Activated naive CD4-positive, alpha-beta T cell (primary cell): ENCODE measurements around the gene SIN3A.

ENCODE experiments used
- DNase-seq, 4 experiments: peaks; one replicate each; lab custom pipeline; 2025; lab: John Stamatoyannopoulos, UW

SIN3A gene

DNA sequence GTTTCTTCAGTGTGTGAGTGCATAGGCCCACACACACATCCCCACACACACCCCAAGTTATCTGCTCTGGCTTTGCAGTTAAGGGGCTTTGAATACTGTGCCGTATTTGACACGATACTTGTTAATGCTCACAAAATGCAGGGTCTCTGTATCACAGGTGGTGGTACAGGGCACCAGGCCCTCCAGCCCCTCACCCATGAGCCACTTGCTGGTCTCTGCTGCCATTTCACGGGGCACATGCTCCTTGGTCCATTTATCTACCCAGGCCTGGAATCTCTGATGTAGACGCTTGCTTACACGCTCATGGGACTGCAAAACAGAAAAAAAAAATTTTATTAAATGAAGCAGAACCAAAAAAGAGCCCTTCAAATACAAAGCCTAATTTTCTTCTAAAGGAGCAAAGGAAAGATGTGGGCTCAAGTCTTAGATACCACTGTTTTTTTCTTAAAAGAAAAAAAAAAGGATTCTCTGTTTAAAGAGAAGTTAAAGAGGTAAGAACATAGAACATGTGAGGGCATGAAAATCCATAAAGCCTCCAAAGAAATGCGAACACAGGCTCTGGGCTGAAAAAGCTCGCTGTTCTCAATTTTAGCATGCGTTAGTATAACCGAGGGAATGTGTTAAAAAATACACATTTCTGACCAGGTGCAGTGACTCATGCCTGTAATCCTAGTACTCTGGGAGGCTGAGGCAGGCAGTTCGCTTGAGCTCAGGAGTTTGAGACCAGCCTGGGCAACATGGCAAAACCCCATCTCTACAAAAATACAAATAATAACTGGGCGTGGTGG, 79.4 kb downstream of the SIN3A start:
- DNase-seq = no peak

DNA sequence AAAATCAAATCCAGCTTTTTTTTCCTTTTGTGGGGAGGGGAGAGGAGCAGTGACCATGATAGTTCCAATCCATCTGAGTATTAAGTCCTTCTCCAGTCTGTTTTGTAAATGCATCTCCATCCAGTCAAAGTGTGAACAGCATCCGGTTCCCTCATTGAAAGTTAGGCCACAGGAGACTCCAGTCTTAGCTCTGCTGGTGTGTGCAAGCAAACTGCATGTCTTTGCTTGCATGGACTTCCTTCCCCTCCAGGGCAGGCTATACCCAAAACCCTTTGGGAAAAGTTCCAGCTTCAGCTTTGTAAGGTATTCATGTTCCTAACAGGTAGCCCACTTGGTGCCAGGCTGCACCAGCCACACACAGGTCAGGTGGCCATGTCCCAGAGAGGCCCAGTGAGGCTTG, 80.0 kb downstream of the SIN3A start:
- no peak for DNase-seq

DNA sequence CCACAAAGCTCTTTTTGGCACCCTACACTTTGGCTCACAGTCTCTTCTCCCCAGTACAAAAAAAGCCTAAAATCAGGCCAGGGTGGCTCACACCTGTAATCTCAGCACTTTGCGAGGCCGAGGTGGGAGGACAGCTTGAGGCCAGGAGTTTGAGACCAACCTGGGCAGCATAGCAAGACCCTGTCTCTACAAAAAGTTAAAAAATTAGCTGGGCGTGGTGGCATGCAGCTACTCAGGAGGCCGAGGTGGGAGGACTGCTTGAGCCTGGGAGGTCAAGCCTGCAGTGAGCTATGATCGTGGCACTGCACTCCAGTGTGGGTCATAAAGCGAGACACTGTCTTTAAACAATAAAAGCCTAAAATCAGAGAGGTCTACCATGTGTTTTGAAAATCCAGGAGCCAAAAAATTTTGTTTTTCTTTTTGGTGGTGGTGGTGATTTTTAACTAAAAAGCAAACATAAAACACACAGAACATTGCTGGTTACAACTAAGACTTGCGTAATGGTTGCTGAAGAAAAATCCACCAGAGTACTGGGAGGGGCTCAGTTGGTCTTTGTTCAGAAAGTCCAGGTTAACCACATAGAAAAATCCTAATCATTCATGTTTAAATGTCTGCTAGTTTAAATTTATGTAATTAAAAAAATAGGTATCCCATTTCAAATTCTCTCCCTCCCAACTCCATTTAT, 81.5 kb downstream of the SIN3A start:
- DNase-seq = no peak

DNA sequence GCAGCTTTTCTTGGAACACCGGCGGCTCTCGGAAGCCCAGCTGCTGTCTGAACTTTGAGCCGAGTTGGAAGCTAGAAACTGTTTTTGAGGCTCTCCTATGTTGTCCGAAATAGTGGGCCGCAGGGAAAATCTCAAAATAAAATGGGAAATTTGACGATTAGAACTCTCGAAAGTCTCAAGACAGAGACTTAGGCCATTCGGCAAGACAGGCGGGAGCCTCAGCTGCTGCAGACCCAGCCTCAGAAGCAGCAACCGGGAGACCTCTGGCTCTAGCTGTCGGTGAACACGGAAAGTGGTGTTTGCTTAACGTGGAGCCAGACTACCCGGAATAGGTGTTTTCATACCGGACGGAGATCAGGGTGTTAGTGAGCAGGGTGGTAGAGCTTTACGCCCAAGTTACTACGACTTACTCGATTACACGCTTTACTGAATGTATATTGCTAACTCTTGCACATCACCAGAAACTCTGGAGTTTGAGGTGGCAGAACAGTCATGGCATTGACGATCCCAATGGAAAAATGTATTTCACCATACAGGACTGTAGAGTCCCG, 82.7 kb downstream of the SIN3A start:
- no peak for DNase-seq

DNA sequence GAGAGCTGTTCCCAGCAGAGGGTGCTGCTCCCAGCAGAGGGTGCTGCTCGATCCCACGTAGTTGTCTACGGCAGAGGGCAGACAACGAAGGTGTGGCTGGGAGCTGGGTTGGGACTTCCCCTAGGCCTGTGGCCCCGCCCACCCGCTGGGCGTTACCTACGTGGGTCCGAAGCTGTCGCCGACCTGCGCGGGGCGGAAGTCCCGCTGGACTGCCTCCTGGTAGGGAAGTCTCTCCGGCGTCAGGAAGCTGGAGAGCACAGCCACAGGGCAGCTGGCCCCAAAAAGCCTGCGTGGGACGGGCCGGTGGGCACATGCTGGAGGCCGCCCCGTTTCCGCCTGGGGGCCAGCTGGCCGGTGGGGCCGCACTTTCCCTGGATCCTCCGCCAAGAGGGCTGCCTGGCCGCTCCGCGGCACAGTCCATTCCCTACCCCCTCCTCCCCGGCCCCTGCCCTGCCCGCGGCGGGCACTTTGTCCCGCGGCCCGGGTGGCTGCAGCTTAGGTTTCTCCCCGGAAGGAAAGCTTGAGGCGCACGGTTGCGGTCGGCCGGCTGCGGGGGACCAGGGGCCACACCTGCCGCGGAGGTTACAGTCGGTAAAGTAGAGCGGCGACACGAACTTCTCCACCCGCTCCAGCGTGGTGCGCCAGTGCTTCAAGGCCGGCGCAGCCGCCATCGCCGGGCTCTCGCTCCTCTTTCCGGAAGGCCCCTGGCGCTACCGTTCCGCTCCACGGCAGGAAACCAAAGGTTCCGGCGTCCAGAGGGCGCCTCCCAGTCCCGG, 83.4 kb downstream of the SIN3A start, which contains the start of gene MAN2C1:
MAN2C1 (minus strand) TSS at position 695 of the 776 bp plus-strand sequence; CDS start at position 671, 24 bp downstream.
- DNase-seq = peak; percentile 63 to 82 (median 76)

DNA sequence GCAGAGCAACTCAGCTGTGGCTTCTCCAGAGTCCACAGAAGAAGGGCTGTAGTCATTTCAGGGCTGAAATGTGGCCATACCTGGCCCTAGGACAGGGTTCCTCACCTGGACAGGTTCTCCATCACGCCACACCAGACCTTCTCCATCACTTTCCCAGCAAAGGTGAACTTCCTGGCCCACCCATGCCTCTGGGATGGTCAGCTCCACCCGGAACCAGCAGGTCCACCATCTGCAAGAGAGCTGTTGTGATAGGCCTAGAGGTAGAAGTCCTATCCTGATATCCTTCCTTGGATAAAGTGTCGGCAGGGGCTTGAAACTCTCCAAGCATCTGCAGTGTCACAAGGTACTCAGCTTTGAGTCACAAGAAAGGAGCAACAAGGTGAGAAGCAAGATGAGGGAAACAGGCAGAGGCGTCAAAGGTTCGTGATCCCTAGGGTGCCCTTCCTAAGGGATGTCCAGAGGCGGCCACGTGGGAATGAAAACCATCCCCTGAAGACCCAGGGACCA, 84.0 kb downstream of the SIN3A start:
- no peak for DNase-seq

DNA sequence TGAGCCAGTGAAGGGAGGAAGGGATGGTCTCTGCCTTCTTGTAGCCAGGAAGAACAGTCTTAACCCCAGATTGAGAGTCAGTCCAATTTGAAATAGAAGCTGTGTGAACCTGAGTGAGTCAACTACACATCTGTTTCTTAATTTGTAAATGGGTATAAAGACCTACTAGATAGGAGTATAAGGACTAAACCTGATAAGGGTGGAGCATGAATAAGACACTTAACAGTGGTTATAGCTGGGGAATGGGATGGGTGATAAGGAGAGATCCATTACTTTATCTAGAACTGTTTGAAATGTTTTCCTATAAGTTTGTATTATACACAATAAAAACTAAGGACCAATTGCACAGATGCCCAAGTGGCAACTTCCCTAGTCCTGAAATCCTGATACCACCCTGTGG, 84.5 kb downstream of the SIN3A start:
- no peak for DNase-seq

DNA sequence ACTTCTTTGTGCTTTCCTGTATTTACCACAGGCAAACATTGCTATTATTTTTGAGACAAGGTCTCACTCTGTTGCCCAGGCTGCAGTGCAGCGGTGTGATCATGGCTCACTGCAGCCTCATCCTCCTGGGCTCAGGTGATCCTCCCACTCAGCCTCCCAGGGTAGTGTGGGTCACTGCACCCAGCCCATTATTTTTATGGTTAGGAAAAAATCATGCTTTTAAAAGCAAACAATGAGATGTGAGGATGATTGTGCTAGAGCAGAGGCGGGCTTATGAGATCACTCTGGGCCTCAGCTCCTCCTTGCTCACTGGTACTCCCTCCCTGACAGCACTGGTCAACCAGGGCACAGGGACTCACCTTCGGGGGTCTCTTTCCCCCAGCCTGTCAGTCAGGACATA, 85.3 kb downstream of the SIN3A start:
- DNase-seq = no peak

DNA sequence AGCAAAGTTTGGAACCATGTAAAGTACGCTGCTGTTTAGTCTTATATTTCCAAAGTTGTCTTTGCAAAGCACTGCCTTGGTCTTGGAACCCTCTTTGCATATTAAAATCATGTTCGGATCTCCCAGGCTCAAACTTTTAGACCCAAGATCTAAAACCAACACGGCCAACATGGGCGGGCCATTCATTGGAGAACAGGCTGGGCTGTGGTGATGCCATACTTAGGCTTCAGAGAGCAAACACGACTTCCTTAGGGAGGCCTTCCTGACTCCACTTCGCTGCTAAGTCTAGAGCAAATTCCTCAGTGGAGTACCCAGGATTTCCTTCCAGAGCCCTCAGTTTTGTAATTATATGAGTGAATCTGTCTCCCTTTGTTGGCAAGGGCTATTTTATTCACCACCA, 86.6 kb downstream of the SIN3A start:
- no peak for DNase-seq

DNA sequence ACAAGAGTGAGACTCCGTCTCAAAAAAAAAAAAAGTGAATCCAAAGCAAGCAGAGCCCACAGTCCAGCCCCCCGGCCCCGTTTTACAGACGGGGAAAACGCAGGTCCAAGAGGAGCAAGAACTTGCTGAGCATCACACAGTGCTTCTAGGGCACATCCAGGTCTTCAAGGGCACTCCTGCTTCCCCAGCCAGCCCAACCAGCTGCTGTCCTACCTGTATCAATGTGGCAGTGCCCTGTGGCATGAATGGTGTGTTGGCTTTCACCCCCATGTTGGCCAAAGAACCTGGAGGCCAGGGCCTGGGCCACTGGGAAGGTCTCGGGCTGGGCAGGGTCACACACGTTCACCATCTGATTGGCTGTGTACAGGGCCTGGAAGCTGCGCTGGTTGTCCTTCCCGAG, 87.7 kb downstream of the SIN3A start:
- no peak for DNase-seq

DNA sequence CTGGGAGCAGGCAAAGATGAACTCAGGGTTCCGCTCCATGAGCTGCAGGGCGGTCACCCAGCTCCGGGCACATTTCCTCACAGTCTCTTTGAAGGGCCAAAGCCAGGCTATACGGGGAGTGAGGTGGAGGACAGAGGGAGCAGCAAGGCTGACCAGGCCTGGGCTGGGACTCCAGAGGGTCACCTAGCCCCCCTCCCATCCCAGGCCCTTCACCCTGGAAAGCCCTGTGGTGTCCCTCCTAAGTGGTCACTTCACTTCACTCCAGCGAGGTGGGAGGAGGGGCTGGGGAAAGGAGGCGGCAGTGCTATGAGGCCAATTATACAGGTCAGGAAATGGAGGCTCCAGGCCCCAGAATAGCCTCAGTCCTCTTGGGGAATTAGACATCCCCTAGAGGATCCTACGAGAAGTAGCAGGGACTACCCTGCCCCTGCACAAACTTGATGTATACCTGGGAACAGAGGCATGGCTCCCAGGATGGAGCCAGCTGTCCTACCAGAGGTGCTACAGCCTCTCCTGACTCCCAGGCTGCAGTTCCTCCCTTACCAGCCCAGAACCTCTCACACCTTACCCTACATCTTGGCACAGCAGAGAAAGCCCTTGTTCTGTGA, 88.7 kb downstream of the SIN3A start:
- DNase-seq = no peak

DNA sequence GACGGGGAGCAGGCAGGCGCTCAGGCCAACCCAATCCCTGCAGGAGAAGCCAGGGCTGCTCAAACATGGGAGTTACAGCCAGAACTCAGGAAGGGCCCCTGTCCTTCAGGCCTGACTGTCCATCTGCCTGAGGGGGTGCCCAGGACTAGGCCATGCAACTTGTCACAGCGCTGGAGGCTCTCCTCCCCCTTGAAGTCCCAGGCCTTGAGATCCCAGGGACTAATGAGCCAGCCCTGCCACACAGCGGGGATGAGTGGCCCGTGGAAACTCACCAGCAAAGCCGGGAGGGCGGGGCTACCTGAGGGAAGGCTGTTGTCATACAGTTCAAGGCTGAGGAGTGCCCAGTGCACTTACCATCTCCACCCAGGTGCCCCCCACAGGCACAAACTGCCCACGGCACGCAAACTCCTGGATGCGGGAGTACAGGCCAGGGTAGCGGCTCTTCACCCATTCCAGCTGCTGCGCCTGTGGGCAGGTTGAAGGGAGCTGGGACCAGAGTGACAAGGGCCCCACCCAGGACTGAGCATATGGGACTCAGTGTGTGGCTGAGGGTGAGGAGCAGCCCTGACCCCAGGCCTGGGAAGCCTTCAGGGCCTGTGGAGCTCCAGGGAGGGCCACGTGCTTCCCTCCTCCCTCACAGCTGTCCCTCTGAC, 89.4 kb downstream of the SIN3A start:
- no peak for DNase-seq

DNA sequence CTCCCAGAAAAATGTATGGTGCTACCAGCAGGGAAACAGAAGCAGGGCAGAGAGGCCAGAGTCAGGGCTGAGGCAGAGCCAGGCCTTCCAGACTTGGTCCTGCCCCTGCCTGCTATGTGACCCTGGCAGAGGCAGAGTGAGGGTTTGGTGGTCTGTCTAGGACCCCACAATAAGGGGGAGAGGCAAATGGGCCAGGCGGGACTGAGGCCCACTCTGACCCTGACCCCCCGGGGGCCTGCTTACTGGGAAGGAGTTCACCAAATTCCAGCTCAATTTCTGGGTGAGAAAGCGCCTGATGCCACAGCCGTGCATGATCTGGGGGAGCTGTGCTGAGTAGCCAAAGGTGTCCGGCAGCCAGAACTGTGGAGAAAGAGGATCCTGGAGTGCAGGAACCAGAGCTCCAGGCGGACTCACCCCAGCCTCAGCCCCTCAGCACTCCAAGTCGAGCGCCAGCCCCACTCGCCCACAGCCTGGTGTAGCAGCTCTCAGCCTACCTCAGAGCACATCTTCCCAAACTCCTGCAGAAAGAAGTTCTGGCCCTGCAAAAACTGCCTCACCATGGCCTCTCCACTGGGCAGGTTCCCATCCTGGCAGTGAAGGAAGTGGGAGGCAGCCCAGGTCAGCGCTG, 90.0 kb downstream of the SIN3A start:
- DNase-seq = no peak

DNA sequence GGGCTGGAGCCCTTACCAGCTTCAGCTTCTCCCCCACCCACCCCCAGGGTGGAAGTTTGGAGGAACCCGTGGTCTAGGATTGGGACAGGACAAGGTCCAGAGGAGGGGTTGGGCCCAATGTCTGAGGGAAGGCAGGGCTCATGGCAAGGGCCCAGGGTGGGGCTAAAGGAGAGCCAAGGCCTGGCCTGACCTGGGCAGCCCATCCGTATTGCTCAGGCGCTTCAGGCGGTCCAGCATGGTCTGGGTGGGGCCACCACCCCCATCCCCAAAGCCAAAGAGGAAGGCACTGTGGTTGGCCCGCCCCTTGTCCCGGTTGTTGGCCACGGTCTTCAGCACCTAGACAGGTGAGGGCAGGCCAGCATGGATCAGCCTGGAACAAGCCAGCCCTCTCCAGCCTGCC, 90.6 kb downstream of the SIN3A start:
- no peak for DNase-seq

DNA sequence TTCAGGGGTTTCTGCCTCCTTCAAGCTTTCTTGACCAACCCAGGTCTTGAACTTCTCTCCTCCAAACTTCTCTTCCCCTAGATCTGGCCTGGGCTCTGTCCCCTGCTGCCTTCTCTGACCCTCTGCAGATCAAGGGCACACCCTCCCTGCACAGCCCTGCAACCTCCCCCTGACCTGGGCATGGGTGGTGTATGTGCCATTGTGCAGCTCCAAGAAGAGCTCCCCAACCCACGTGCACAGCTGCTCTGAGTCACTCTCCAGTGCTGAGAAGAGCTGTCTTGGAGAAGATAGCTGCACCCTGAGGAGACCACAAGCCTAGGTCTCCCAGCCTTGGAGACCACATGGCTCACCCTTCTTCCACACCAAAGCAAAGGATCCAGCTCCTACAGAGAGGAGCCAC, 91.1 kb downstream of the SIN3A start:
- DNase-seq = no peak

DNA sequence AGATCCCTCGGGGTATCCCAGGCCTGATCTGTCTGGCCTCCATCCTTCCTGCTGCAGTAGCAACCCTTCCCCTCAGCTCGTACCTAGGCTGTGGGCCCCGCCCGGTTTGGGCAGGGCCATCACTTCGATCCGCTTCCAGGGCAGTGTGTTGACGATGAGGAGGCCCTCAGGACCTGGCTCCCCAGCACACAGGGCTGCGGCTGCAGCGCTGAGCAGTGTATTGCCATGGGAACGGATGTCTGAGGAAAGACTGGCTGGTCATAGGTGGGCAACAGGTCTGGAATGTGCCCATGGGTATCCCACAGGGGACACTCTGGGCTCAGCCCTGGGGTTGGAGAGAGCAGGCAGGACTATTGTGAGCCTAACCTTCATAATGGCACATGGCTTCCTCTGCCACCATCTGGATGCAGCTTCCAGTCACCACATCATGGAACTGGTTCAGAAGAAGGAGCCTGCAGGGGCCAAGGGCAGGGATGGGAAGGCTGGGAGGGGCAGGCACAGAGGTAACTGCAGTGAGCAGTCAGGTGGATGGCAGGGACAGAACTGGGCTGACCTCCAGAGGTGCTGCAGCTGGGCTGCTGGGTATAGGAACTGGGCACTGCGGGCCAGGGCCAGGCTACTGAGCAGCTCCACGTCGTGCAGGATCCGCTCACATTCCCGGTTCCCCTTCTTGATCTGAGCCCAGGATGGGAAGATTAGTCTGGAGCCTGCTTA, 91.8 kb downstream of the SIN3A start:
- no peak for DNase-seq

DNA sequence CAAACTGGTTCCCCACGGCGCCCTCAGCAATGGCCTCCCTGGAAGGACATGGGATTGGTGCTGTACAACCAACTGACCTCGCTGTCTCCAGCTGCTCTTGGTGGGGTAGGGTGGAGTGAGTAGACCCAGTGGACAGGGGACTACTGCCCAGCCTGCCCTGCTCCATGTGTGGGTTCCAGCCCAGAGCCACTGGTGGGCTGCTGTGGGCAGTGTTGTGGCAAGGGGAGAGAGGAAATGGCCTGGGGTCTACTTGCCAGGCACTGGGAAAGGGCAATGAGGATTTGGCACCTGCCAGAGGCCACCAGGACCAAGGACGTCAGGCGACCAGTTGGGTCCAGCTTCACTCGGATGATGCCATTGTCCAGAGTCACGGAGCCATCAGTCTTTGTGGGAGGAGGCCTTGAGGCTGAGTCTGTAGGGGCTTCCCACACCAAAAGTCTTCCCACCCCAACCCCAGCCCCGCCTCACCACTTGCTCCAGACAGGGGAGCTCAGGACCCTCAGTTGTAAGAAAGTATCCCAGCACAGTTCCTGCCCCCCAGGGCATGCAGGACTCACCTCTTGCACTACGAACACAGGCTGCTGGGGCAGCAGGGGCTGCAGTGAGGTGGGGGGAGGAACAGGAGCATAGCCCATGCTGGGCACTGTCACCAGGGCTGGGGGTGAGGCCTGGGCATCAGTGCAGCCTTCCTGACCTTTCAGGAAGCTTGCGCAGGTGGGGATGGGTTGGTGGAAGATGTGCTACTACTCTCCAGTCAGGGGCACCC, 92.5 kb downstream of the SIN3A start:
- DNase-seq = no peak

DNA sequence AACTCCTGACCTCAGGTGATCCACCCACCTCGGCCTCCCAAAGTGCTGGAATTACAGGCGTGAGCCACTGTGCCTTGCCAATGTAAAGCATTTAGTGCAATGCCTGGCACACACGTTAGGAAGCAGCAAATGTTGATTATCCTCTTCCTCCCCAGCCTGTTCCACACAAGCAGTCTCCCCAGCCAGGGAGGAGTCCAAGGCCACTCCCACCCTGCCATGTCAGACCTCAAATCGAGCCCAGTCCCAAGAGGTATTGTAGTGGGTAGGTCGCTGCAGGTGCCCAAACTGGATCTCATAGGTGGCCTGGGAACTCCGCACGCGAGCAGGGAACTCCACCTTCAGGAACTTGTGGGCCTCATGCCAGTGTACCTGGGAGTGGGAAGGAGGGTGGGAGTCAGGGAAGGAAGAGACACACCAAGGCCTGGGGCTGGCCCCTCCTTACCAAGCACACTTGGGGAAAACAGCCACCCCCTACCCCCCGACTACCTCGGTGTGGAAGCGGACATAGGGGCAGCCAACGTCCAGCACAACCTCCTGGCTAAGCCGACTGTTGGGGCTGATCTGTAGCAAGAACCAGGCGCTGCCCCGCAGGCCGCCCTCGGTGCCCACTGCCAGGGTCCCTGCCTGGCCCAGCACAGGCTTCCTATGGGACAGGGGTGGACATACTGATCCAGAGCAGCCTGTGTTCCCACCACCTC, 93.4 kb downstream of the SIN3A start:
- no peak for DNase-seq

DNA sequence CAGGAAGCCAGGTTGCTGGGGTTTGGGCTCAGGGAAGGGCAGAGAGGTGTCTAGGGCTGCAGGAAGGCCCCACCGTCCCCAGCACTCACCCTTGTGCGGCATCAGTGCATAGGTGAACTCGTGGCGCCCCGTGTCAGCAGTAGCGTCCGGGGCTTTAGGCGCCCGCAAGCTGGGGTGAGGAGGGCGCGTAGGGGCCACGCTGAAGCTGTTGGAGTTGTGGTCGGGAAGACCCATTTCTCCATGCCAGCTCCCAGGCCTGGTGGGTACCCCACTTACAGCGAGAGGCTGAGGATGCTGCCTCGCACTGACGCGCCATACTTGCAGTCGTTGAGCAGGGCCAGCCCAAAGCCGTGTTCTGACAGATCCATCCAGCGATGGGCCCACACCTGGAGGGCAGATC, 95.0 kb downstream of the SIN3A start:
- DNase-seq = no peak
